HG03520 (cell line): ENCODE results near the gene TXNDC16.
"Not testable (repeated sequence)": the region's sequence is repeated elsewhere in the genome, so short reads cannot be mapped to it uniquely, and the experiment has no call there.

Source experiments
- ATAC-seq: cut with Tn5 transposase; IDR thresholded peaks from one replicate; pipeline ENCODE4 v1.9.1; 2021; ENCODE audit warnings: mild to moderate bottlenecking, moderate library complexity; ENCODE audit not compliant: unreplicated experiment

The TXNDC16 gene

GRCh38 chr14:52546318-52546670, 6.0 kb downstream of the TXNDC16 start:
- ATAC-seq = no peak

DNA sequence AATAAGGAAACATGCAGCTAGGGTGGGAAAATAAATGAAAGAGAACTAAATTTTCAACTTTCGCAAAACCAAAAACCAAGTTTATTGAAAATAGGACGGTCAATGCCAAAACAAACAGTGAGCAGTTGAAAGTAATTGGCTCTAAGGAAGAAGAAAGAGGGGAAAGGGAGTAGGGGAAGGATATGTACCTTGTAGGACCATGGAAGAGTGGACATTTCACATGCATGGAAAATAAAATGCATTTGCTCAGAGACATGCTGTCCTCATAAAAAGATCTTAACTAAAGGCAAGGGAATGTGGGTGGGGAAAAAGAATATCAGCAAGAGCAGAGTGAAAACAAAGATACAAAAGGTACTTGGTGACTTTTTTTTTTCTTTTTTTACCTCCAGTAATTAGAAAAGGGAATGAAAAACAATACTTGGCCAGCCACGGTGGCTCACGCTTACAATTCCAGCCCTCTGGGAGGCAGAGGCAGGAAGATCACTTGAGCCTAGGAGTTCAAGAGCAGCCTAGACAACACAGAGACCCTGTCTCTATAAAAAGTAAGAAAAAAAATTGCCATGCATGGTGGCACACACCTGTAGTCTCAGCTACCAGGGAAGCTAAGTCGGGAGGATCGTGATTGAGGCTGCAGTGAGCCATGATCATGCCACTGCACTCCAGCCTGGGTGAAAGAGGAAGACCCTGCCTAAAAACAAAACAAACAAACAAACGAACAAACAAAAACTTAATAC, 6.6 kb downstream of the TXNDC16 start:
- ATAC-seq = no peak

- no peak for ATAC-seq
Observed at GRCh38 chr14:52538623-52539022, 13.7 kb downstream of the TXNDC16 start.

DNA sequence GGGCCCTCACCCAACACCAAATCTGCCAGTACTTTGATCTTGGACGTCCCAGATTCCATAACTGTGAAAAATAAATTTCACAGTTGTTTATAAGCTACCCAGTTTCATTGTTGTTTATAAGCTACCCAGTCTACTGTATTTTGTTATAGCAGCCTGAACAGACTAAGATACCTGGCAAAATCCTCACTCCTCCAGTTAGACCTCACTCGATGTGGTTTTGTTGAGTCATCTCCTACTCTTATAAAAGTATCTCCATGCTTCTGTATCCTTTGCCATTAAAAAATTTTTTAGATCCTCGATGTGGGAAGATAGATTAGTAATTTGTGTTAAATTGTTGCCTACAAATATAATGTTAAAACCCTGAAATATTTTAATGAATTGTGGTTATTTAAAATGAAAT, 16.0 kb downstream of the TXNDC16 start:
- ATAC-seq = no peak

GRCh38 chr14:52531481-52531880, 20.8 kb downstream of the TXNDC16 start:
- no peak for ATAC-seq

GRCh38 chr14:52527052-52527451, 25.3 kb downstream of the TXNDC16 start:
- no peak for ATAC-seq

DNA sequence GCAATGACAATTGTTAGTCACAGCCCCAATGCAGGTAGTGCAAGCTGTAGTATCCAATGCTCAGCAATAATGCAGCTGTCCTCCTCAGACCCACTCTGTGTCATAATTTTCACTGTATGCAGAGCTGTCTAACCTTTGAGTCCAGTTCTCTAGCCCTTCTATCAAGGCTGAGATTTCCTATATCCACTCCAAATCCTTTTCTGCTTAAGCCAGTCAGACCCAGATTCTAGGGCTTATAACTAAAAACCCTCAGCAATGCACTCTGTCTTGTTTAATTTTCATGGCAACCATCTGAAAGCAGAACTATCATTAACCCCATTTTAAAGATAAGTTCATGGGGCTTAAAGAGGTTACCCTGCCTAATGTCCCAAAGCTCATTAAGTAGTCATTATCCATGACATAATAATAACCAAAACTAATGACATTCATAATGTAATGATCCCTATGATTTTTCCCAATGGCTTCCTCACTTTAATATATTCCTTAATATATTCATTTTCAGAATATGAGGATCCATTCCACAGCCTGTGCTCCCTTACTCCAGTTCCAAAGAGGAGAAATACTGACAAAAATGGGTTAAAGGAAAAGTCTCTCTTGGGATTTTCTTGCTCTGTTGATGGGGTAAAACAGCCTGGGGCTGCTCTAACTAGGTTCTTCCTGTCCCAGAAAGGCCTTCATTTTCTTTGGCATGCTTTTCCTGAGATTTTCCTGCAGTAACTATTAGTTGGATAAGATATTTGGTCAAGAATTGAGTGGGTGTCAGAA, 29.5 kb downstream of the TXNDC16 start:
- ATAC-seq = no peak

DNA sequence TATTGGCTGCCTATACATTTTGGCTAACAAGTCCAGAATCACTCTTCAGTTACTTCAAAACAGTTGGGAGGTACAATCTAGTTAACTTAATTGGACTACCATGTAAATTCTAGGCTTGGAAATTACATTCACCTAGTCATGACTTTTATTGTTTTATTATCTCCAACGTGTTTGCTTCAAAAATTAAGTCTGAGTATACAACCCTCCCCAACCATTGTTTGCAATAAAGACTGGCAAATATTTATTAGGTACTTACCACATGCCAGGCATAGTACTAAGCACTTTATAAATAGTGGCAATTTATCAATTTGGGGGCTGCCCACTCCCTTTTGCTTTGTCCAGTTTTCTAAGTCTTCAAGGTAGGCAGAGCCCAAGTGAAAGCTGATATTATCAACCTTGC, 30.3 kb downstream of the TXNDC16 start:
- ATAC-seq = no peak

GRCh38 chr14:52514046-52514811, 38.1 kb downstream of the TXNDC16 start:
- ATAC-seq = no peak

- ATAC-seq = no peak
Observed at GRCh38 chr14:52513249-52513648, 39.1 kb downstream of the TXNDC16 start.

- ATAC-seq = no peak
Observed at GRCh38 chr14:52494444-52494843, 57.9 kb downstream of the TXNDC16 start.

- no peak for ATAC-seq
Observed at GRCh38 chr14:52485350-52485960, 66.8 kb downstream of the TXNDC16 start.

DNA sequence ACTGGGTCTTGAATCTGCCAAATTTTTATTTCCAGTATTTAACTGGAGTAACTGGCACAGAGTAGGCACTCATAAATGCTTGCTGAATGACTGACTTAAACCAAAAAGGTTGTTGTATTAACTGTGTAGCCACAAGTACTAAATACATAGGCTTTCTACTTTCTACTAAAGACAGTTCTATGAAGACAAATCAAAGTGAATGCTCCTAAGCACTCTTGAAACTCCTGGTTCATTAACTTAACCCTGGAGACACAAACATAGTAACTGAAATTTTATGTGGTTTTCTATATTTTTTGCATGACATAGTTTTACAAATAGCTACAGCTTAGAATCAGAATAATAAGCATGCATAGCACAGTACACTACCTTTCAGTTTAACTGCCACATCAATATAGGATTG, 70.4 kb downstream of the TXNDC16 start:
- no peak for ATAC-seq

DNA sequence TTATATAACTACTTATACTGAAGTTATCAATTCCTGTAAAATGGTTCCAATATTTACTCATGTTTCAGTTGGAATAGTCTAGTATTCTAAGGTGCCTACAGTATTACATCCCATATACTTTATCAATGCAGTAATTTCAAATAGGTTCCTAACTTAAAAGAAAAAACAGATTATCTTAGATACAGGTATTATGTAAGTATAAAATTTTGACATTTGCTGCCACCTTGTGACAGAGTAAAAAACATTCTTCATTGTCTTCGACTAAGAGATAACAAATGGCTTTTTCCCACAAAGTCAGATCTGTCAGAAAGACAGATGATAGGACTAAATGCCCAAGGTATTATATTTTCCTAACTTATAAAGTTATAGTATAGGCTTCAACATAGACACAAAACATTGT, 78.7 kb downstream of the TXNDC16 start:
- ATAC-seq = no peak

DNA sequence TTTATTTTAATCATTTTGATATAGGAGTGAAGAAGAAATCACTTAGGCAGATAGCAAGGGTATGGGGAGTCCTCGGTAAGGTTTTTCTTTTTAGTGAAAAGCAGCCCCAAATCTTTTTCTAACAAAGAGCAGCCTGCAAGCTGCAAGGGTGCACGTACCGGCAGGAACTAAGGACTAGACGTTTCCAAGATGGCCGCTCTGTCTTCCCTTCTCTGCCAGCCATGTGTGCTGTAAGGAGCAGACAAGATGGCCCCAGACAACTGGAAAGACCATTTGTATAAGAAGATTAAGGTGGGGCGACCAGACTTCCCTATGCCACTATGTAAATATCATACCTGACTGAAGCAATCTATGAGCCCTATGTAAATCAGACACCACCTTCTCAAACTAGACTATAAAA, 79.6 kb downstream of the TXNDC16 start:
- ATAC-seq = no peak

DNA sequence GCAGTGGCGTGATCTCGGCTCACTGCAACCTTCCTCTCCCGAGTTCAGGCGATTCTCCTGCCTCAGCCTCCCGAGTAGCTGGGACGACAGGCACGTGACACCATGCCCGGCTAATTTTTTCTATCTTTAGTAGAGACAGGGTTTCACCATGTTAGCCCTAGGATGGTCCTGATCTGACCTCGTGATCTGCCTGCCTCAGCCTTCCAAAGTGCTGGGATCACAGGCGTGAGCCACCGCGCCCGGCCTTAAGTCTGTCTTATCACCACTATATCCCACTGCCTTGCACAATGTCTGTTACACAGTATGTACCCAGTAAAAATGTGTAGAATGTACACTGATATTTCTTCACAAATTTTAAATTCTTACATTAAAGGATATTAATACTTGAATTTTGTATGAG, 80.1 kb downstream of the TXNDC16 start:
- ATAC-seq = not testable (repeated sequence)

- ATAC-seq = no peak
Observed at GRCh38 chr14:52467515-52468266, 84.6 kb downstream of the TXNDC16 start.

GRCh38 chr14:52464175-52464574, 88.1 kb downstream of the TXNDC16 start:
- no peak for ATAC-seq

- ATAC-seq = no peak
Observed at GRCh38 chr14:52463375-52463774, 88.9 kb downstream of the TXNDC16 start.

DNA sequence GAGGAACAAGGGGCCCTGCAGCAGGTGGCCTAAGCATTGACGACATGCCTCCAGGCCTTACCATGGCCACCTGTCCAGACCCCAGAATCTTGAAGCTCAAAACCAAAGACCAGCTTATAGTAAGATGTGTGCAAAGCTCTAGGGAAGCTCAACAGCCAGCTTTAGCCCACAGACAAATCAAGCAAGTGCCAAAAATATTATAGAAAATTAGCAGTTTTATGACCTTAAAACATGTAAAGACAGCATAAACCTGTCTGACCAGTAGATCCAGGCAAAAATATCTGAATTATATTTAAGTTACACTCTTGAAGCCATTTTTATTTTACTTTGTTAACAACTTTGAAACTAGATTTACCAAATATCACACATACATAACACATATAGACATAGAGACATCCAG, 90.6 kb downstream of the TXNDC16 start:
- ATAC-seq = no peak

- no peak for ATAC-seq
Observed at GRCh38 chr14:52458721-52459085, 93.6 kb downstream of the TXNDC16 start.
